GM23248 (cell line): Measurements from ENCODE around the gene MTRR. TPM values are rescaled to one million over a fixed set of nuclear protein-coding genes. Genes with fewer than 3 reads are reported as not detected.

Experiments used
- DNase-seq: peaks from one replicate; pipeline ENCODE4 v3.0.0-alpha.2; 2015
- H2AFZ ChIP-seq: fragments of 200-600 bp; sonication (generic); 2 replicates; pipeline ENCODE4 v1.6.1; 2016; ENCODE audit warnings: antibody characterized with exemption
- H3F3A ChIP-seq: fragments of 200-600 bp; sonication (generic); 2 replicates; pipeline ENCODE4 v1.6.1; 2016; ENCODE audit warnings: mild to moderate bottlenecking, antibody characterized with exemption, mixed run types; ENCODE audit not compliant: insufficient read depth
- H3K27ac ChIP-seq: fragments of 200-600 bp; sonication (generic); 2 replicates; pipeline ENCODE4 v1.5.1; 2016; ENCODE audit warnings: mild to moderate bottlenecking
- H3K27me3 ChIP-seq: fragments of 200-600 bp; sonication (generic); replicated peaks from 2 replicates; pipeline ENCODE4 v1.6.1; 2016; ENCODE audit warnings: mild to moderate bottlenecking; ENCODE audit not compliant: insufficient read depth
- H3K36me3 ChIP-seq: fragments of 200-600 bp; sonication (generic); 2 replicates; pipeline ENCODE4 v1.6.1; 2016; ENCODE audit warnings: low read depth, mild to moderate bottlenecking
- H3K4me1 ChIP-seq: fragments of 200-600 bp; sonication (generic); 2 replicates; pipeline ENCODE4 v1.6.1; 2016; ENCODE audit warnings: mild to moderate bottlenecking; ENCODE audit not compliant: insufficient read depth
- H3K4me2 ChIP-seq: fragments of 200-600 bp; sonication (generic); one replicate; pipeline ENCODE4 v1.6.1; 2016; ENCODE audit warnings: mild to moderate bottlenecking; ENCODE audit not compliant: unreplicated experiment
- H3K4me3 ChIP-seq: fragments of 200-600 bp; sonication (generic); 2 replicates; pipeline ENCODE4 v1.5.1; 2016; ENCODE audit warnings: mild to moderate bottlenecking
- H3K79me2 ChIP-seq: fragments of 200-600 bp; sonication (generic); 2 replicates; pipeline ENCODE4 v1.6.1; 2016; ENCODE audit warnings: mild to moderate bottlenecking; ENCODE audit not compliant: insufficient read depth
- H3K9ac ChIP-seq: fragments of 200-600 bp; sonication (generic); 2 replicates; pipeline ENCODE4 v1.6.1; 2016; ENCODE audit warnings: mild to moderate bottlenecking
- H3K9me2 ChIP-seq: fragments of 200-600 bp; sonication (generic); 2 replicates; pipeline ENCODE4 v1.6.1; 2016; ENCODE audit warnings: mixed run types, mild to moderate bottlenecking, moderate library complexity; ENCODE audit not compliant: insufficient read depth
- H3K9me3 ChIP-seq: fragments of 200-600 bp; sonication (generic); one replicate; pipeline ENCODE4 v1.6.1; 2017; ENCODE audit warnings: low read depth
- H4K20me1 ChIP-seq: fragments of 200-600 bp; sonication (generic); 2 replicates; pipeline ENCODE4 v1.6.0; 2016; ENCODE audit not compliant: insufficient read depth
- EZH2 ChIP-seq: fragments of 200-600 bp; sonication (generic); IDR thresholded peaks from 2 replicates; pipeline ENCODE4 v1.6.1; 2018; ENCODE audit warnings: antibody characterized with exemption, mild to moderate bottlenecking; ENCODE audit not compliant: insufficient read depth, poor library complexity, severe bottlenecking
- EZH2phosphoT487 ChIP-seq: fragments of 200-600 bp; sonication (generic); IDR thresholded peaks from 2 replicates; pipeline ENCODE4 v1.6.1; 2018; ENCODE audit warnings: antibody characterized with exemption, moderate library complexity, mild to moderate bottlenecking, low read depth; ENCODE audit not compliant: insufficient read depth
- WGBS, 2 experiments: methylation state at CpG; one replicate each; pipeline ENCODE4 v1.1.6; 2015 to 2017; ENCODE audit warnings: low lambda C conversion rate in 2 of 2, low coverage in 1 of 2; ENCODE audit errors: missing lambda C conversion rate in 2 of 2; 5-methylcytosine and 5-hydroxymethylcytosine counted together
- in situ Hi-C: fragments of 300-500 bp; cut with MboI; formaldehyde crosslinking; loops from 2 replicates; pipeline ENCODE4 v1.15.0; 2020
- polyA plus RNA-seq: library from polyadenylated mRNA; unstranded; fragments of >200 nt; fragmentation: Nextera tagmentation; extraction: Ambion mirVana; gene quantifications from 2 replicates; pipeline ENCODE4 v1.2.1, GENCODE V29; 2016
- total RNA-seq: library from RNA; depleted of rRNA; stranded (reverse); fragments of >200 nt; shearing (Covaris generic); gene quantifications from 2 replicates; pipeline ENCODE4 v1.2.3, GENCODE V29; 2014

The MTRR gene
- total and polyA plus RNA-seq, 2 experiments from 2014 or later = 27.6 to 29.3 TPM

DNA sequence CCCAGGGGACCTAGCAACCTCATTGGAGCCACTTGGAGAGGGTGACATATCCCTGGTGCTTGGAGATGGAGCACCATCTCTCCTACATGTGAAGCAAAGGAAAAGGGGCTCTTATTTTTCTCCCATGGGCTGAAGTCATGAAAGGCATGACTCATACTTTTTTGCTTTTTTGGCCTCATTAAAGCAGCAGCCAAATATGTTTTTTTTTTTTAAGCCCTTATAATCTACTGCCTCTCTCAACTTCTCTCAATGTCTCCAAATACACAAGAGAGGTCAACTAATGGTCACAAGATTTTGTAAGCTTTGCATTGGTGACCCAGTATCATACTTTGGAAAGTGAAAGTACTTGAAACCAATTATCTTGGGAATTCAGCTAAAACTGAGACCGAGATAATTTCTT lies 16.4 kb upstream of the MTRR start:
- WGBS, 2 experiments = 3 to 11% methylated on average over 1 of the region's 1 CpG
- Histone ChIP-seq H3K36me3 (no peaks in the 10 kb centered on the region), H3K4me1 (no peaks in the 10 kb centered on the region), H3K9ac (no peak overlapping the region), H3K4me2 (no peak overlapping the region), H3K4me3 (no peak overlapping the region), H3K27ac (no peak overlapping the region), H2AFZ (no peak overlapping the region), H3F3A (no peaks in the 10 kb centered on the region), H4K20me1 (no peaks in the 10 kb centered on the region), H3K9me3 (no peaks in the 10 kb centered on the region), H3K79me2 (no peaks in the 10 kb centered on the region), H3K9me2 (no peaks in the 10 kb centered on the region), H3K27me3 (peaks cover 20% of the 10 kb centered on the region)
- DNase-seq = peak; percentile 47
- in situ Hi-C loops = no loop called here
- no peak for TF ChIP-seq EZH2phosphoT487
- no peak for TF ChIP-seq EZH2

DNA sequence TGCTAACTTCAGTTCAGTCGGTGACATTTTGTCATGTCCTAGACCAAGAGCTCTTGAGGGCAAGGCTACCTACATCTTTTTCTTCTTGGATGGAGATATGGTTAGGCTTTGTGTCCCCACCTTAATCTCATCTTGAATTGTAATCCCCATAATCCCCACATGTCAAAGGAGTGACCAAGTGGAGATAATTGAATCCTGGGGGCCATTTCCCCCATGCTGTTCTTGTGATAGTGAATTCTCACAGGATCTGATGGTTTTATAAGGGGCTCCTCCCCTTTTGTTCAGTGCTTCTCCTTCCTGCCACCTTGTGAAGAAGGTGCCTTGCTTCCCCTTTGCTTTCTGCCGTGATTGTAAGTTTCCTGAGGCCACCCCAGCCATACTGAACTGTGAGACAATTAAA lies 16.0 kb upstream of the MTRR start:
- Histone ChIP-seq H3K4me3 (no peak overlapping the region), H3K4me2 (no peak overlapping the region), H3K36me3 (no peaks in the 10 kb centered on the region), H4K20me1 (no peaks in the 10 kb centered on the region), H3K27me3 (peaks cover 20% of the 10 kb centered on the region), H3K9me2 (no peaks in the 10 kb centered on the region), H3K4me1 (no peaks in the 10 kb centered on the region), H3K9me3 (no peaks in the 10 kb centered on the region), H3F3A (no peaks in the 10 kb centered on the region), H3K27ac (no peak overlapping the region), H2AFZ (no peak overlapping the region), H3K79me2 (no peaks in the 10 kb centered on the region), H3K9ac (no peak overlapping the region)
- TF ChIP-seq EZH2phosphoT487 = no peak
- TF ChIP-seq EZH2 = no peak
- 77% methylated on average over 2 of the region's 2 CpGs for WGBS, 2 experiments
- DNase-seq = no peak
- in situ Hi-C loops = no loop called here

DNA sequence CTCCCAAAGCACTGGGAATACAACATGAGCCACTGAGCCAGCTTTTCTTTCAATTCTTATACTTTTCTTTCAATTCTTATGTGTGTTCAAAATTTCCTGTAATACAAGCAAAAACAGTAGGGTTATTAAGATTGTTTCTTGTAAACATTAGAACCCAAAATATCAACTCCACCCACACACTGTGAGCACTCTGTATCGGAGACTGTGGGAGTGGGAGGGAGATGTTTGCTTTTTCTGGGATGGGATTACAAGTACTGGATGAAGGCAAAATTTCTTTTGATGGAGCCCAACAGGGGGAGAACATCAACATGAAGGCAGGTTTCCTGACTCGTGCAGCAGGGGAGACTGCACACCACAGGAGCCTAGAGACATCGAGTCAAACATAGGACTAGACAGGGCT lies 13.3 kb upstream of the MTRR start:
- 83 to 85% methylated on average over 3 of the region's 3 CpGs for WGBS, 2 experiments
- H3K9ac ChIP-seq = no peak overlapping the region
- H3K9me3 ChIP-seq = no peaks in the 10 kb centered on the region
- no peaks in the 10 kb centered on the region for H3K9me2 ChIP-seq
- no peak for DNase-seq
- H3K36me3 ChIP-seq = peaks cover 19% of the 10 kb centered on the region
- H3K4me3 ChIP-seq = no peak overlapping the region
- H4K20me1 ChIP-seq = no peaks in the 10 kb centered on the region
- H3K4me2 ChIP-seq = no peak overlapping the region
- H3F3A ChIP-seq = no peaks in the 10 kb centered on the region
- H3K4me1 ChIP-seq = no peaks in the 10 kb centered on the region
- TF ChIP-seq EZH2 (no peak), EZH2phosphoT487 (no peak)
- H2AFZ ChIP-seq = no peak overlapping the region
- no peaks in the 10 kb centered on the region for H3K79me2 ChIP-seq
- in situ Hi-C loops = no loop called here
- no peak overlapping the region for H3K27ac ChIP-seq
- H3K27me3 ChIP-seq = no peaks in the 10 kb centered on the region; the same call in 1 of the 2 replicates

DNA sequence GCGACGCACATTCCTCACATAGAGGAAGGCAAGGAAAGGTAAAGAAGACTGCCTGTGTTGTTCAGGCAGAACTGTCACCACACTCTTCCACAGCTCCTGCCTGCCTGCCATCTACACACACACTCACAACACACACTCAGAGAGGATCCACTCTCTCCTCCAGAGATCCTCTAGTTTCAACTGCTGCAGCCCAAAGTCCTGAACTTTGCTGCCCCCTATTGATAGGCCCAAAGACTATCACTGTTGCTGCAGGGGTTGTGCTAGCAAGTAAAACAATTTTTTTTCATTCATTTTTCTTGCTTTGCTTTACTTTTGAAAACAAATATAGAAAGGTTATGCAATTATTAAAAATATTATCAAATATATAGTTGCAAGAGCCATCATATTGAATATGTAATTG lies 12.1 kb upstream of the MTRR start:
- no peaks in the 10 kb centered on the region for H3K9me2 ChIP-seq
- in situ Hi-C loops = no loop called here
- WGBS, 2 experiments = 100% methylated on average over 2 of the region's 2 CpGs
- no peaks in the 10 kb centered on the region for H3K27me3 ChIP-seq
- H4K20me1 ChIP-seq = no peaks in the 10 kb centered on the region
- no peak overlapping the region for H3K9ac ChIP-seq
- DNase-seq = peak; percentile 49
- H3F3A ChIP-seq = no peaks in the 10 kb centered on the region
- no peaks in the 10 kb centered on the region for H3K4me1 ChIP-seq
- H2AFZ ChIP-seq = no peak overlapping the region
- H3K4me3 ChIP-seq = no peak overlapping the region
- no peaks in the 10 kb centered on the region for H3K79me2 ChIP-seq
- H3K9me3 ChIP-seq = no peaks in the 10 kb centered on the region
- TF ChIP-seq EZH2phosphoT487 = no peak
- no peak for TF ChIP-seq EZH2
- no peak overlapping the region for H3K27ac ChIP-seq
- no peak overlapping the region for H3K4me2 ChIP-seq
- H3K36me3 ChIP-seq = peaks cover 30% of the 10 kb centered on the region

DNA sequence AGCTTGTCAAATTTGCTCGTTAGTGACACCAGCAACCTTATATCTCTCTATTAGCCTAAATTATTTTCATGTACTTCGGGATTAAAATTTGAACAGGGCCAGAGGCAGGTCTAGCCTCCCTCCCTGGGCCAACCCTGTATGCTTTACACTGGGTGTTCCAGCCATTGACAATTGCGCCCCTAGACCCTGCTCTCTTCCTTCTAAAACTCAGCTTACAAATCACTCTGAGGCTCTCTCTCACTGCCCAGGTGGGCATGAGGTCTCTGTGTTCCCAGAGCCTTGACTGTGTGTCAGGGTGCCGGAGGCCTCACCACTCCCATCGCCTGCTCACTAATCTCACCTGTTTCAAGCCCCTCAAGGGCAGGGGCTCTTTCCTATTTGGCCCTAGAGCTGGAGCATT lies 11.6 kb upstream of the MTRR start:
- DNase-seq = no peak
- in situ Hi-C loops = no loop called here

More for the DNA sequence above, 11.6 kb upstream of the MTRR start:
- Histone ChIP-seq H3K79me2 (no peaks in the 10 kb centered on the region), H3K36me3 (peaks cover 35% of the 10 kb centered on the region), H3K27ac (no peak overlapping the region), H3K4me1 (no peaks in the 10 kb centered on the region), H3K9me2 (no peaks in the 10 kb centered on the region), H3K4me2 (no peak overlapping the region), H3K9me3 (no peaks in the 10 kb centered on the region), H3K4me3 (no peak overlapping the region), H3F3A (no peaks in the 10 kb centered on the region), H4K20me1 (no peaks in the 10 kb centered on the region), H2AFZ (no peak overlapping the region), H3K9ac (no peak overlapping the region), H3K27me3 (no peaks in the 10 kb centered on the region)
- 79 to 82% methylated on average over 5 of the region's 5 CpGs for WGBS, 2 experiments
- TF ChIP-seq EZH2phosphoT487 (no peak), EZH2 (no peak)
